SK-N-SH treated with all-trans-retinoic acid at 6 μM for 48 hours (cell line): Measurements from ENCODE around the gene TPK1.

ENCODE experiments used
- ARNTL ChIP-seq: fragments of 450-650 bp; formaldehyde crosslinking; IDR thresholded peaks from 2 replicates; pipeline ENCODE4 v1.5.0; 2020; ENCODE audit warnings: low read depth, mild to moderate bottlenecking, moderate library complexity, borderline replicate concordance
- CSDC2 ChIP-seq: fragments of 250-450 bp; sonication (Bioruptor Pico); IDR thresholded peaks from 2 replicates; pipeline ENCODE4 v1.5.0; 2020; ENCODE audit warnings: mild to moderate bottlenecking, moderate library complexity
- ESRRG ChIP-seq: fragments of 250-450 bp; sonication (Bioruptor Pico); IDR thresholded peaks from 2 replicates; pipeline ENCODE4 v1.6.1; 2021; ENCODE audit warnings: mild to moderate bottlenecking
- ISL1 ChIP-seq: fragments of 250-450 bp; sonication (Bioruptor Pico); IDR thresholded peaks from 2 replicates; pipeline ENCODE4 v2.1.2; 2022; ENCODE audit warnings: mild to moderate bottlenecking, moderate library complexity
- PATZ1 ChIP-seq: fragments of 250-450 bp; sonication (Bioruptor Pico); IDR thresholded peaks from 2 replicates; pipeline ENCODE4 v1.8.0; 2020; ENCODE audit warnings: mild to moderate bottlenecking, moderate library complexity, borderline replicate concordance
- RARB ChIP-seq: fragments of 250-450 bp; sonication (Bioruptor Pico); IDR thresholded peaks from 2 replicates; pipeline ENCODE4 v1.8.0; 2021; ENCODE audit warnings: mild to moderate bottlenecking, moderate library complexity
- SNAI2 ChIP-seq: fragments of 250-450 bp; sonication (Bioruptor Pico); IDR thresholded peaks from 2 replicates; pipeline ENCODE4 v1.5.0; 2020; ENCODE audit warnings: mild to moderate bottlenecking, moderate library complexity
- TSHZ2 ChIP-seq: fragments of 250-450 bp; sonication (Bioruptor Pico); IDR thresholded peaks from 2 replicates; pipeline ENCODE4 v1.5.0; 2020; ENCODE audit warnings: mild to moderate bottlenecking, moderate library complexity
- ZNF70 ChIP-seq: fragments of 450-650 bp; formaldehyde crosslinking; IDR thresholded peaks from 2 replicates; pipeline ENCODE4 v1.5.0; 2020; ENCODE audit warnings: mild to moderate bottlenecking, moderate library complexity
- ZNF8 ChIP-seq: fragments of 450-650 bp; formaldehyde crosslinking; IDR thresholded peaks from 2 replicates; pipeline ENCODE4 v1.5.0; 2020; ENCODE audit warnings: mild to moderate bottlenecking, moderate library complexity

- TF ChIP-seq TSHZ2 (no peak), RARB (no peak), PATZ1 (CRISPR knock-in tag) (no peak), CSDC2 (CRISPR knock-in tag) (no peak), ARNTL (CRISPR knock-in tag) (no peak), ZNF70 (CRISPR knock-in tag) (no peak), ESRRG (CRISPR knock-in tag) (no peak), ZNF8 (CRISPR knock-in tag) (no peak), SNAI2 (CRISPR knock-in tag) (no peak), ISL1 (CRISPR knock-in tag) (no peak)
Measured at GRCh38 chr7:144821067-144821466, 14.8 kb downstream of the TPK1 start.
